Activated CD4-positive, alpha-beta T cell treated with anti-CD3 and anti-CD28 coated beads, Interleukin-2, amount 10 ng/mL, durations not matched to agents 24 days and 14 days (primary cell): Measurements from ENCODE around the gene DNAH8. TPM values are rescaled to one million over a fixed set of nuclear protein-coding genes. Genes with fewer than 3 reads are reported as not detected.

Experiments
- DNase-seq: peaks from one replicate; pipeline ENCODE4 v3.0.0; 2022
- H3K27ac Mint-ChIP-seq: one replicate; pipeline ENCODE4 v1.8.0; 2022; ENCODE audit warnings: mild to moderate bottlenecking, mixed read lengths
- H3K27me3 Mint-ChIP-seq: one replicate; pipeline ENCODE4 v1.8.0; 2022; ENCODE audit warnings: mixed read lengths
- H3K36me3 Mint-ChIP-seq: one replicate; pipeline ENCODE4 v1.8.0; 2022; ENCODE audit warnings: low read depth, mild to moderate bottlenecking, mixed read lengths
- H3K4me1 Mint-ChIP-seq: one replicate; pipeline ENCODE4 v1.8.0; 2021; ENCODE audit warnings: mixed read lengths
- H3K4me3 Mint-ChIP-seq: one replicate; pipeline ENCODE4 v1.8.0; 2022; ENCODE audit warnings: mild to moderate bottlenecking, moderate library complexity, mixed read lengths
- H3K9me3 Mint-ChIP-seq: one replicate; pipeline ENCODE4 v1.8.0; 2021; ENCODE audit warnings: mixed read lengths
- intact Hi-C: fragments of 100-400 bp; cut with micrococcal nuclease; formaldehyde crosslinking; loops from one replicate; pipeline ENCODE4 v1.15.1; 2023
- total RNA-seq: library from RNA; stranded (reverse); gene quantifications from 2 replicates; pipeline ENCODE4 v1.2.3, GENCODE V29; 2022

The DNAH8 gene
- total RNA-seq, 1 donor from 2014 or later, result not detected

GRCh38 chr6:39074486-39074885 is 359.4 kb downstream of the DNAH8 start:
- Mint-ChIP-seq H3K4me1 (no peaks in the 10 kb centered on the region), H3K9me3 (no peaks in the 10 kb centered on the region), H3K4me3 (no peak overlapping the region), H3K36me3 (no peaks in the 10 kb centered on the region), H3K27me3 (peaks cover 15% of the 10 kb centered on the region), H3K27ac (no peak overlapping the region)
- intact Hi-C loops, result no loop called here
- DNase-seq, result no peak

GRCh38 chr6:39075010-39075686 is 360.0 kb downstream of the DNAH8 start:
- intact Hi-C loops, result no loop called here
- DNase-seq, result no peak
- Mint-ChIP-seq H3K36me3 (no peaks in the 10 kb centered on the region), H3K27me3 (peaks cover 11% of the 10 kb centered on the region), H3K27ac (no peak overlapping the region), H3K4me1 (no peaks in the 10 kb centered on the region), H3K9me3 (no peaks in the 10 kb centered on the region), H3K4me3 (no peak overlapping the region)

GRCh38 chr6:39075807-39076622 is 360.9 kb downstream of the DNAH8 start:
- intact Hi-C loops, result no loop called here
- H3K27me3 Mint-ChIP-seq, result peaks cover 9% of the 10 kb centered on the region
- no peak overlapping the region for H3K4me3 Mint-ChIP-seq
- no peaks in the 10 kb centered on the region for H3K9me3 Mint-ChIP-seq
- H3K4me1 Mint-ChIP-seq, result no peaks in the 10 kb centered on the region
- no peak overlapping the region for H3K27ac Mint-ChIP-seq
- DNase-seq, result no peak
- no peaks in the 10 kb centered on the region for H3K36me3 Mint-ChIP-seq

GRCh38 chr6:39076623-39077535 is 361.8 kb downstream of the DNAH8 start:
- Mint-ChIP-seq H3K27ac (no peak overlapping the region), H3K4me3 (no peak overlapping the region)
- DNase-seq, result no peak

GRCh38 chr6:39077882-39078594 is 362.9 kb downstream of the DNAH8 start:
- Mint-ChIP-seq H3K27ac (no peak overlapping the region), H3K36me3 (no peaks in the 10 kb centered on the region), H3K4me3 (no peak overlapping the region), H3K9me3 (no peaks in the 10 kb centered on the region), H3K27me3 (peaks cover 5% of the 10 kb centered on the region), H3K4me1 (no peaks in the 10 kb centered on the region)
- intact Hi-C loops, result no loop called here
- DNase-seq, result no peak

More at GRCh38 chr6:39076623-39077535, 361.8 kb downstream of the DNAH8 start:
- intact Hi-C loops, result no loop called here
- Mint-ChIP-seq H3K36me3 (no peaks in the 10 kb centered on the region), H3K4me1 (no peaks in the 10 kb centered on the region), H3K9me3 (no peaks in the 10 kb centered on the region), H3K27me3 (peaks cover 6% of the 10 kb centered on the region)

- no peak overlapping the region for H3K27ac Mint-ChIP-seq
- H3K4me3 Mint-ChIP-seq, result no peak overlapping the region
- no peaks in the 10 kb centered on the region for H3K9me3 Mint-ChIP-seq
- intact Hi-C loops, result no loop called here
- peaks cover 7% of the 10 kb centered on the region for H3K27me3 Mint-ChIP-seq
- peaks cover 2% of the 10 kb centered on the region for H3K4me1 Mint-ChIP-seq
- no peaks in the 10 kb centered on the region for H3K36me3 Mint-ChIP-seq
- DNase-seq, result no peak
Observed at GRCh38 chr6:39078695-39079094, 363.6 kb downstream of the DNAH8 start.

- no peak for DNase-seq
- Mint-ChIP-seq H3K27me3 (peaks cover 8% of the 10 kb centered on the region), H3K27ac (no peak overlapping the region), H3K36me3 (no peaks in the 10 kb centered on the region), H3K4me3 (no peak overlapping the region), H3K4me1 (peaks cover 2% of the 10 kb centered on the region), H3K9me3 (no peaks in the 10 kb centered on the region)
- intact Hi-C loops, result loop anchor here (10.0 kb wide), 1 partner anchor 75 kb away; no protein-coding TSS in a partner anchor
Observed at GRCh38 chr6:39079197-39080125, 364.4 kb downstream of the DNAH8 start.

Other genes with a start within 250 kb of the DNAH8 start
- gene BTBD9, start 75.4 kb upstream of the DNAH8 start, total RNA-seq, result 12.3 and 12.4 TPM in 2 replicates
- gene GLO1, start 12.2 kb upstream of the DNAH8 start, total RNA-seq, result 124 and 127 TPM in 2 replicates